ENCODE results near the gene SERHL2. TPM values are rescaled to one million over a fixed set of nuclear protein-coding genes. Genes with fewer than 3 reads are reported as not detected.

The SERHL2 gene
- total RNA-seq, 4 donors from 2014 or later, result 3.3 to 14.2 (median 10.8) TPM

- no peak overlapping the region for H3K4me3 ChIP-seq
- H3K36me3 ChIP-seq, result peaks cover 0 to 46% (median 0%) of the 10 kb centered on the region in 3 donors
- no peaks in the 10 kb centered on the region for H3K27me3 ChIP-seq
- peak overlapping the region in 3 of 4 donors; percentile 2 to 88 (median 80) for H3K27ac ChIP-seq
- no peak for DNase-seq (ENCODE audit: low spot score in 2 of 2)
- no peaks in the 10 kb centered on the region for H3K9me3 ChIP-seq
- peaks cover 0 to 68% (median 39%) of the 10 kb centered on the region in 4 donors for H3K4me1 ChIP-seq
- 89 to 96% methylated on average over 32 to 35 of the region's 35 CpGs for WGBS, 2 donors
- TF ChIP-seq EP300 (IDR thresholded peaks at IDR 0.05) (no peak), CTCF (IDR thresholded peaks at IDR 0.05) (no peak), POLR2A (IDR thresholded peaks at IDR 0.05) (no peak)
Observed at GRCh38 chr22:42619261-42620063, 65.7 kb downstream of the SERHL2 start.

- no peak for TF ChIP-seq POLR2A (IDR thresholded peaks at IDR 0.05)
- no peak for TF ChIP-seq CTCF (IDR thresholded peaks at IDR 0.05)
- TF ChIP-seq EP300 (IDR thresholded peaks at IDR 0.05), result no peak
- H3K9me3 ChIP-seq, result no peaks in the 10 kb centered on the region
- 84 to 92% methylated on average over 4 of the region's 4 CpGs for WGBS, 2 donors
- H3K36me3 ChIP-seq, result peaks cover 0 to 52% (median 4%) of the 10 kb centered on the region in 3 donors
- H3K4me1 ChIP-seq, result peaks cover 0 to 74% (median 40%) of the 10 kb centered on the region in 4 donors
- no peak for DNase-seq (ENCODE audit: low spot score in 2 of 2)
- no peak overlapping the region for H3K4me3 ChIP-seq
- H3K27ac ChIP-seq, result peak overlapping the region in 3 of 4 donors; percentile 34 to 88 (median 80)
- no peaks in the 10 kb centered on the region for H3K27me3 ChIP-seq
Observed at GRCh38 chr22:42620084-42620483, 66.3 kb downstream of the SERHL2 start.

- no peaks in the 10 kb centered on the region for H3K27me3 ChIP-seq
- H3K4me1 ChIP-seq, result peaks cover 0 to 60% (median 29%) of the 10 kb centered on the region in 4 donors
- 44 to 45% methylated on average over 11 of the region's 11 CpGs for WGBS, 2 donors
- TF ChIP-seq POLR2A (IDR thresholded peaks at IDR 0.05) (no peak), EP300 (IDR thresholded peaks at IDR 0.05) (peak in 1 of 2 donors; percentile 33), CTCF (IDR thresholded peaks at IDR 0.05) (peak; percentile 64 to 82 (median 74))
- no peaks in the 10 kb centered on the region for H3K9me3 ChIP-seq
- no peak overlapping the region for H3K4me3 ChIP-seq
- DNase-seq (ENCODE audit: low spot score in 2 of 2), result peak in 1 of 2 donors; percentile 51
- peak overlapping the region in 3 of 4 donors; percentile 40 to 88 (median 80) for H3K27ac ChIP-seq
- H3K36me3 ChIP-seq, result peaks cover 0 to 67% (median 5%) of the 10 kb centered on the region in 3 donors
Observed at GRCh38 chr22:42621505-42622002, 67.8 kb downstream of the SERHL2 start.

GRCh38 chr22:42622061-42622710 is 68.4 kb downstream of the SERHL2 start:
- TF ChIP-seq POLR2A (IDR thresholded peaks at IDR 0.05), result no peak
- TF ChIP-seq CTCF (IDR thresholded peaks at IDR 0.05), result no peak
- no peak for TF ChIP-seq EP300 (IDR thresholded peaks at IDR 0.05)
- WGBS, 2 donors, result 70 to 76% methylated on average over 17 to 20 of the region's 20 CpGs
- Histone ChIP-seq H3K27ac (peak overlapping the region in 3 of 4 donors; percentile 40 to 88 (median 80)), H3K36me3 (peaks cover 3 to 73% (median 5%) of the 10 kb centered on the region in 3 donors), H3K27me3 (no peaks in the 10 kb centered on the region), H3K4me3 (no peak overlapping the region), H3K4me1 (peaks cover 0 to 55% (median 26%) of the 10 kb centered on the region in 4 donors), H3K9me3 (no peaks in the 10 kb centered on the region)
- DNase-seq (ENCODE audit: low spot score in 2 of 2), result no peak

Measured in tibial nerve (tissue), 4 donors.